ENCODE results near the gene CACNG1.
A peak's percentile ranks its signal among the peaks of the same experiment; 100 is the strongest.
"Not testable (repeated sequence)": the region's sequence is repeated elsewhere in the genome, so short reads cannot be mapped to it uniquely, and the experiment has no call there.

CACNG1 gene

DNA sequence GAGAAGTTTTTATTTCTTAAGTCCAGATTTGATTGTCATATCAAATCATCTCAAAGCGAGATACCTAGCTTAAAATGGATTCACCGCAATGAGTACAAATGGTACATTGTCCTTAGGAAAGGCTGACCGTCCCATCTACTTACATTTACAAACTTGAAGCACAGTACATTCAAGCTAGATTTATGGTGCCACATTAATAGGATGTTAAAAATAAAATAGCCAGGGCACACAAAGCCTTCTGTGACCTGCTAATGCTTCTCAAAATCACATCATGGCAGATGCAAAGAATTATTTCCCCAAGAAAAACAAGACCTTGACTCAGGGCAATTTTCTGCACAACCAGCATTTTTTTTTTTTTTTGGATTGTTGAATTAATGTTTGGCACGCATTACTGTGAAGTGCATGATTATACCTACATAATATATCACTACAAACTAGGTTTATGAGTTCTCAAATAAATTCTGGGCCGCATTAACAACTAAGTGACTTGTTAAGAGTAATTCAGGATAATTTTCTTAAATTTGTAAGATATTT, 25.3 kb downstream of the CACNG1 start:
- FAIRE-seq (no peak), DNase-seq (ENCODE audit: insufficient read length) (no peak)
- TF ChIP-seq TAF1 (IDR thresholded peaks at IDR 0.05; ENCODE audit: borderline replicate concordance, low read depth, low read length), result no peak
- no peak for TF ChIP-seq POLR2AphosphoS5 (IDR thresholded peaks at IDR 0.05; ENCODE audit: low read depth, low read length)
- no peak for TF ChIP-seq POLR2A (IDR thresholded peaks at IDR 0.05; ENCODE audit: low read depth, low read length)

DNA sequence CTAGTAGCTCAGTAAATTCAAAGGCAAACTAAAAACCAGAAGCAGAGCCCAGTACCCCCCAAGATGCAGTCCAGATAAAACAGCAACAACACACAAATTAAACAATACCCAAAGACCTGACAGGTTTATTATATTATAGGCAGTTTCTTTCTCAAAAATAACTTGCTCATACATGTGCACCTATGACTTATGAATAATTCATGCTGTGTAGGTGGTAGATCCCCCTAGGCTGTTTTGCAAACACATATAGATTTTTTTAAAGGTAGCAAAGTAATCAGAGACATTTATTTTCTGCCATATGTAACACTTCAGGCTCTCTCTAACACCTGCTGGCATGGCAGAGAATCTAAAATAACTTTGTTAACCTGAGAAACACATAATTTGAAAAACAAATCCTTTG, 27.2 kb downstream of the CACNG1 start:
- FAIRE-seq, result no peak
- no peak for DNase-seq (ENCODE audit: insufficient read length)
- TF ChIP-seq POLR2AphosphoS5 (IDR thresholded peaks at IDR 0.05; ENCODE audit: low read depth, low read length), result no peak

- TF ChIP-seq TAF1 (IDR thresholded peaks at IDR 0.05; ENCODE audit: borderline replicate concordance, low read depth, low read length), result no peak
- no peak for TF ChIP-seq POLR2A (IDR thresholded peaks at IDR 0.05; ENCODE audit: low read depth, low read length)
- TF ChIP-seq POLR2AphosphoS5 (IDR thresholded peaks at IDR 0.05; ENCODE audit: low read depth, low read length), result no peak
- DNase-seq (ENCODE audit: insufficient read length) (no peak), FAIRE-seq (no peak)
These were observed 28.5 kb downstream of the CACNG1 start for GRCh38 chr17:67072885-67073284.

- FAIRE-seq, result no peak
- DNase-seq (ENCODE audit: insufficient read length), result no peak
- TF ChIP-seq TAF1 (IDR thresholded peaks at IDR 0.05; ENCODE audit: borderline replicate concordance, low read depth, low read length), result no peak
- TF ChIP-seq POLR2A (IDR thresholded peaks at IDR 0.05; ENCODE audit: low read depth, low read length), result no peak
- TF ChIP-seq POLR2AphosphoS5 (IDR thresholded peaks at IDR 0.05; ENCODE audit: low read depth, low read length), result no peak
These were observed 30.4 kb downstream of the CACNG1 start for GRCh38 chr17:67074781-67075180.

GRCh38 chr17:67076290-67076689, 31.9 kb downstream of the CACNG1 start:
- FAIRE-seq (no peak), DNase-seq (ENCODE audit: insufficient read length) (no peak)
- TF ChIP-seq TAF1 (IDR thresholded peaks at IDR 0.05; ENCODE audit: borderline replicate concordance, low read depth, low read length), result no peak
- TF ChIP-seq POLR2AphosphoS5 (IDR thresholded peaks at IDR 0.05; ENCODE audit: low read depth, low read length), result no peak
- no peak for TF ChIP-seq POLR2A (IDR thresholded peaks at IDR 0.05; ENCODE audit: low read depth, low read length)

DNA sequence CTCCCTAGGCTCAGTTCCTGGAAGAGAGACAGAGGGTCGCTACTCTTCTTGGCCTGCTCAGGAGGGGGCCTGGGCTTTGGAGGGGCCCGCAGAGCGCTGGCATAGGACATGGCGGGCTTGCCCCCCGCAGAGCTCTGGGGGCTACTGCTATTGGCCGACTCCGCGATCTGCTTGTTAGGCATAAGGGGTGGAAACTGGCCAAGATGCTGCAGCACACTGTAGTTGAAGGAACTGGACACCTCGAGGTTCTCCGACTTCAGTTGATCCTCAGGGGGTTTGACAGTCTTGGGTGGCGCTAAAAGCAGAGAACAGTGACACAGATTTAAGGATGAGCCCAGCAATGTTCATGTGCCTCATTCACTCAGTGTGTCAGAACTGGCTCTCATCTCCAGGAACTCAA, 33.9 kb downstream of the CACNG1 start:
- DNase-seq (ENCODE audit: insufficient read length) (no peak), FAIRE-seq (no peak)
- no peak for TF ChIP-seq TAF1 (IDR thresholded peaks at IDR 0.05; ENCODE audit: borderline replicate concordance, low read depth, low read length)
- no peak for TF ChIP-seq POLR2AphosphoS5 (IDR thresholded peaks at IDR 0.05; ENCODE audit: low read depth, low read length)
- no peak for TF ChIP-seq POLR2A (IDR thresholded peaks at IDR 0.05; ENCODE audit: low read depth, low read length)

DNA sequence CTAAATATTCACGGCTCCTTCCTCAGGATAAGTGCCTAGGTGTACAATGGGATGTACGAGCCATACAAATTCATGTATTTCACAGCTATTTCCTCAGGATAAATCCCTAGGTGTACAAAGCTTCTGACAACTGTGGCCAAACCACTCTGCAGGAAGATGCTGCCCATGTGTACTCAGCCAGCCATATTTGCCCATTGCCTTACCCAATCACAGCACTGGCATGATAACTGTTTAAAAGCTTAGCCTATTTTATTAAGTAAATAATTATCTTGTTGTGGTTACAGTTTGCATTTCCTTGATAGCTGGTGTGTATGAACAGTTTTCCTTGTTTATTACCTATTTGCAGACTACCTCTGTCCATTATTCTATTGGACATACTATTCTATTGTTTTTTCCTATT, 35.1 kb downstream of the CACNG1 start:
- FAIRE-seq (no peak), DNase-seq (ENCODE audit: insufficient read length) (no peak)
- TF ChIP-seq TAF1 (IDR thresholded peaks at IDR 0.05; ENCODE audit: borderline replicate concordance, low read depth, low read length), result no peak
- TF ChIP-seq POLR2A (IDR thresholded peaks at IDR 0.05; ENCODE audit: low read depth, low read length), result no peak
- TF ChIP-seq POLR2AphosphoS5 (IDR thresholded peaks at IDR 0.05; ENCODE audit: low read depth, low read length), result no peak

DNA sequence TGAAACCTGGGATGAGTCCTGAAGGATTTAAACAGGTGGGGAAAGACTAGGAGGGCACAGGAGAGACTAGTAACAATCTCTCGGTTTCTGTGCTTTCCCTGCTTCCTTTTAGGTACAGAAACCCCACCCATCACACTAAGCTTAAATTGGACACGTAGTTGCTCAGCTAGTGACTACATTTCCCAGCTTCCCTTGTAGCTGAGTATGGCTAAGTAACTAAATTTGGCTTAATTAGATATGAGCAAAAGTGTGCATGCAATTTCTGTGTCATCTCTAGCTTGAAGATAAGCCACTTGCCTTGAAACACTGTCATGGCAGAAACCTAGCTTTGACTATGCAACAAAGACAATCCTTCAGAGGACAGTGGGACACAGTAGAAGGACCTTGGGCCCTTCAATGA, 36.5 kb downstream of the CACNG1 start:
- no peak for DNase-seq (ENCODE audit: insufficient read length)
- peak; percentile 44 for FAIRE-seq
- no peak for TF ChIP-seq POLR2A (IDR thresholded peaks at IDR 0.05; ENCODE audit: low read depth, low read length)
- TF ChIP-seq TAF1 (IDR thresholded peaks at IDR 0.05; ENCODE audit: borderline replicate concordance, low read depth, low read length), result no peak
- no peak for TF ChIP-seq POLR2AphosphoS5 (IDR thresholded peaks at IDR 0.05; ENCODE audit: low read depth, low read length)

DNA sequence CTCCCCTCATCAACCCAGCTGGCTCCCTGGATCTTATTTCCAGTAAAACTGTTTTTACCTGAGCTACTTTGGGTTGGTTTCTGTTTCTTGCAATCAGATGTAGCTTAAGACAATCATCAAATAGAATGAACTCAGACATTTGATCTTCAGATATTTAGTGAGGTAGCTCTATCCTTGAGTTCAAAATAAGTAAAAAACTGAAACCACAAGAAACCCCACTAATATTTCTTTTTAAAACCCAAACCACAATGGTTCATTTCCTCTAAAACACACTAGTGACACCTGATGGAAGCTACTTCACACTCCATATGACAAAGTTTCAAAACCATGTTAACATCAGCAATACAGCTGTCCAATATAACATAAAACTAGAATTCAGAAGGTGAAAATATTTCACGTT, 37.8 kb downstream of the CACNG1 start:
- TF ChIP-seq POLR2AphosphoS5 (IDR thresholded peaks at IDR 0.05; ENCODE audit: low read depth, low read length), result no peak
- no peak for TF ChIP-seq TAF1 (IDR thresholded peaks at IDR 0.05; ENCODE audit: borderline replicate concordance, low read depth, low read length)
- TF ChIP-seq POLR2A (IDR thresholded peaks at IDR 0.05; ENCODE audit: low read depth, low read length), result no peak
- DNase-seq (ENCODE audit: insufficient read length), result no peak
- FAIRE-seq, result peak; percentile 56

DNA sequence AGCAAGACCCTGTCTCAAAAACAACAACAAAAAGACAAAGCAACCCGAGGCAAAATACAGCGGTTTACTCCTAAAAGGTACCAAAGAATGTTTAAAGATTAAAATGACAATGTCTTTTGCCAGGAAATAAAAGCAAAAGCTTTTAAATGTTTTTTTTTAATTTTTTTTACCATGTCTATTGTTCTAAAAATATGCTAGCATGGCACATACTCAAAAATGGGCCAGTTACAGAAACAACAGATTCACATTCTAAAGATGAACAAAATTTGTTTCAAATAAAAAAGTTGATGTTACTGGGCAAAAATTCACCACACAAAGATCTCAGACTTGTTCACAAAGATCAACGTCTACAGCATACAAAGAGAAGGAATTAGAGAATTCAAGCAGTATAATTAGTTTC, 41.1 kb downstream of the CACNG1 start:
- TF ChIP-seq POLR2A (IDR thresholded peaks at IDR 0.05; ENCODE audit: low read depth, low read length) (no peak), POLR2AphosphoS5 (IDR thresholded peaks at IDR 0.05; ENCODE audit: low read depth, low read length) (no peak), TAF1 (IDR thresholded peaks at IDR 0.05; ENCODE audit: borderline replicate concordance, low read depth, low read length) (no peak)

DNA sequence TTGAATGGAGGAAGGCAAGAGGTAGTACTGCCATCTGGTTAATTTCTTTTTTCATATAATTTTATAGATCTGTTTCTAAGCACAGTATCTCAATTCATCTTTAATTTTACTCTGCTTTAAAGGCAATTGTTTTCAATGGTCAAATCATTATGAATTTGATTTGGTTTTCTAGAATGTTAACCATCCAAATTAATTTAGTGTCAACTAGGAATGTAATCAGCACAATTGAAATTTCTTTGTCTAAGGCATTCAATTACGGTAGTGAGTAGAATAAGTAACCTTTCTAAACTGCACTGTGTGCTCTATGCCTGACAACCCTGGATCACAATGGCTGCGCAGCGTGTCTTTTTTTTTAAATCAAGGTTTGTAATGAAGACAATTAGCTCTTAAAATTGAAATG, 44.3 kb downstream of the CACNG1 start:
- DNase-seq (ENCODE audit: insufficient read length) (no peak), FAIRE-seq (no peak)
- no peak for TF ChIP-seq POLR2A (IDR thresholded peaks at IDR 0.05; ENCODE audit: low read depth, low read length)
- TF ChIP-seq POLR2AphosphoS5 (IDR thresholded peaks at IDR 0.05; ENCODE audit: low read depth, low read length), result no peak
- TF ChIP-seq TAF1 (IDR thresholded peaks at IDR 0.05; ENCODE audit: borderline replicate concordance, low read depth, low read length), result no peak

More for the DNA sequence above, 41.1 kb downstream of the CACNG1 start:
- DNase-seq (ENCODE audit: insufficient read length), result no peak
- no peak for FAIRE-seq

GRCh38 chr17:67090341-67090740, 46.0 kb downstream of the CACNG1 start:
- TF ChIP-seq POLR2A (IDR thresholded peaks at IDR 0.05; ENCODE audit: low read depth, low read length) (no peak), POLR2AphosphoS5 (IDR thresholded peaks at IDR 0.05; ENCODE audit: low read depth, low read length) (no peak), TAF1 (IDR thresholded peaks at IDR 0.05; ENCODE audit: borderline replicate concordance, low read depth, low read length) (no peak)
- no peak for DNase-seq (ENCODE audit: insufficient read length)
- no peak for FAIRE-seq

DNA sequence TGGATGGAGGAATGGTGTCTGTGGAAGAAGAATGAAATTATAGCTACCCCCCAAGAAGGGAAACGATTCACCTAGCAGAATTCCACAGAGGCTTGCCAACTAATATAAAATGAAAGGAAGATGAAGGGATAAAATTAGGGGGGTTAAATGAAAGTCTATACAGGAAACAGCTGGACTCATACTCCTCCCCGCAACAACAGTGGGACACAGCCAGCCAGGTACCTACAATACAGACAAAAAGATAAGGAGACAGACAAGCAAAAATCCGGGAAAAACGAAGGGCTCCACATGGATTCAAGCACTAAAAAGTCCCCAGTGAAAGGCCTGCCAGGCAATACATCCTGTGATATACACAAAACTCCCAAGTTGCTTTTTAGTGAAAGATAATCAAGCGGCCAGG, 47.9 kb downstream of the CACNG1 start:
- FAIRE-seq, result no peak
- TF ChIP-seq POLR2A (IDR thresholded peaks at IDR 0.05; ENCODE audit: low read depth, low read length), result no peak
- TF ChIP-seq TAF1 (IDR thresholded peaks at IDR 0.05; ENCODE audit: borderline replicate concordance, low read depth, low read length), result no peak
- no peak for TF ChIP-seq POLR2AphosphoS5 (IDR thresholded peaks at IDR 0.05; ENCODE audit: low read depth, low read length)
- no peak for DNase-seq (ENCODE audit: insufficient read length)

GRCh38 chr17:67092710-67093109, 48.4 kb downstream of the CACNG1 start:
- FAIRE-seq; DNase-seq (ENCODE audit: insufficient read length): not testable (repeated sequence)
